GM03348 (cell line): Measurements from ENCODE around the gene RLF.

Experiments
- DNase-seq: peaks from one replicate; pipeline ENCODE4 v3.0.0; 2012; ENCODE audit warnings: low spot score

The RLF gene, protein sequence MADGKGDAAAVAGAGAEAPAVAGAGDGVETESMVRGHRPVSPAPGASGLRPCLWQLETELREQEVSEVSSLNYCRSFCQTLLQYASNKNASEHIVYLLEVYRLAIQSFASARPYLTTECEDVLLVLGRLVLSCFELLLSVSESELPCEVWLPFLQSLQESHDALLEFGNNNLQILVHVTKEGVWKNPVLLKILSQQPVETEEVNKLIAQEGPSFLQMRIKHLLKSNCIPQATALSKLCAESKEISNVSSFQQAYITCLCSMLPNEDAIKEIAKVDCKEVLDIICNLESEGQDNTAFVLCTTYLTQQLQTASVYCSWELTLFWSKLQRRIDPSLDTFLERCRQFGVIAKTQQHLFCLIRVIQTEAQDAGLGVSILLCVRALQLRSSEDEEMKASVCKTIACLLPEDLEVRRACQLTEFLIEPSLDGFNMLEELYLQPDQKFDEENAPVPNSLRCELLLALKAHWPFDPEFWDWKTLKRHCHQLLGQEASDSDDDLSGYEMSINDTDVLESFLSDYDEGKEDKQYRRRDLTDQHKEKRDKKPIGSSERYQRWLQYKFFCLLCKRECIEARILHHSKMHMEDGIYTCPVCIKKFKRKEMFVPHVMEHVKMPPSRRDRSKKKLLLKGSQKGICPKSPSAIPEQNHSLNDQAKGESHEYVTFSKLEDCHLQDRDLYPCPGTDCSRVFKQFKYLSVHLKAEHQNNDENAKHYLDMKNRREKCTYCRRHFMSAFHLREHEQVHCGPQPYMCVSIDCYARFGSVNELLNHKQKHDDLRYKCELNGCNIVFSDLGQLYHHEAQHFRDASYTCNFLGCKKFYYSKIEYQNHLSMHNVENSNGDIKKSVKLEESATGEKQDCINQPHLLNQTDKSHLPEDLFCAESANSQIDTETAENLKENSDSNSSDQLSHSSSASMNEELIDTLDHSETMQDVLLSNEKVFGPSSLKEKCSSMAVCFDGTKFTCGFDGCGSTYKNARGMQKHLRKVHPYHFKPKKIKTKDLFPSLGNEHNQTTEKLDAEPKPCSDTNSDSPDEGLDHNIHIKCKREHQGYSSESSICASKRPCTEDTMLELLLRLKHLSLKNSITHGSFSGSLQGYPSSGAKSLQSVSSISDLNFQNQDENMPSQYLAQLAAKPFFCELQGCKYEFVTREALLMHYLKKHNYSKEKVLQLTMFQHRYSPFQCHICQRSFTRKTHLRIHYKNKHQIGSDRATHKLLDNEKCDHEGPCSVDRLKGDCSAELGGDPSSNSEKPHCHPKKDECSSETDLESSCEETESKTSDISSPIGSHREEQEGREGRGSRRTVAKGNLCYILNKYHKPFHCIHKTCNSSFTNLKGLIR (N-terminal part only)

DNA sequence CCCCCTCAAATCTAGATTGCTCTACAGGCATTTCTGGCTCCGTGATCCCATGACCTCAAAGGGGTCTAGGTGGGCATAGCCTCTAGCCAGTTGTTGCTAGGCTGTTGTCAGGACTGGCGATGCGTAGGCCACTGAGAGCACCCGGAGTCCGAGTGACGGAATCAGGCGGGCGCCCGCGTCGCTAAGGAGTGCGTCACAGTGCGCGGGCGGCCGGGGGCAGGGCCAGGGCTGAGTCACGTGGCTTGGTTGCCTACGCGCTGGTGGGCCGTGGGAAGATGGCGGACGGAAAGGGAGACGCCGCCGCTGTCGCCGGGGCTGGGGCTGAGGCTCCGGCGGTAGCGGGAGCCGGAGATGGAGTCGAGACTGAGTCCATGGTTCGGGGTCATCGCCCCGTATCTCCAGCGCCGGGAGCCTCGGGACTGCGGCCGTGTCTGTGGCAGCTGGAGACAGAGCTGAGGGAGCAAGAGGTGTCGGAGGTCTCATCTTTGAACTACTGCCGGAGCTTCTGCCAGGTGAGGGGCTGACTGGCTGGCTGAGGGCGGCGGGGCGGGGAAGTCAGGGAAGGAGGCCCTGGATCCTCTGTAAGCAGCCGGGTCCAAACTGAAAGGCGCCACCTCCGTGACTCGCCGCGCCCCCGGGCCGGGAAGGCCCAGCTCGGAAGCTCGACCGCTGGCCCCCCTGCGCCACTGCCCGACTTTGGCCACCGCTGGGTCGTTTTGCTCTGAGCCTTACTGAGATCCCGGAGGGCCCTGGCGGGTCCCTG lies at the start of gene RLF:
Gene RLF (plus strand): TSS at position 263 of the 763 bp plus-strand sequence. CDS start 13 bp downstream, at position 276.
- DNase-seq, result peak; percentile 97

DNA sequence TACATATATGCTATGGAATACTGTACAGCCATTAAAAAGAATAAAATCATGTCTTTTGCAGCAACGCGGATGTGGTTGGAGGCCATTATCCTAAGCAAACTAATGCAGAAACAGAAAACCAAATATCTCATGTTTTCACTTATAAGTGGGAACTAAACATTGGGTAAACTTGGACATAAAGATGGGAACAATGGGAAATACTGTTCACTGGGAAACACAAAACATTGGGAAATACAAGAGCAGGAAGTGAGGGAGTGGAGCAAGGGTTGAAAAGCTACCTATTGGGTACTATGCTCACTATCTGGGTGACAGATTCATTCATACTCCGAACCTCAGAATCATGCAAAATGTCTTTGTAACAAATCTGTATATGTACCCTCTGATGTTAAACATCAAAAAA lies 46.8 kb upstream of the RLF start:
- no peak for DNase-seq

DNA sequence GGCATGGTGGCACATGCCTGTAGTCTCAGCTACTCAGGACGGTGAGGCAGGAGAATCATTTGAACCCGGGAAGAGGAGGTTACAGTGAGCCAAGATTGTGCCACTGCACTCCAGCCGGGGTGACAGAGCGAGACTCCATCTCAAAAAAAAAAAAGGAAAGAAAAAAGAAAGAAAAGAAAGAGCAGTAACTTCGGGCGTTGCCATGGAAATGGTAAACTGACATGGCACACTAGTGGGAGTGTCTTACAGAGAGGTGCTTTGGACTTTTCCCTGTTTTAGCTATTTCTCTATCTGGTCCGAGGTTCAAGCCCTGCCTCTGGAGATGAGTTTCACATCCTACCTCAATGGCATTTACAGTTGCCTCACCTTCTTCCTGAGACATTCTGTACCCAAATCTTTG lies 41.1 kb upstream of the RLF start:
- no peak for DNase-seq

DNA sequence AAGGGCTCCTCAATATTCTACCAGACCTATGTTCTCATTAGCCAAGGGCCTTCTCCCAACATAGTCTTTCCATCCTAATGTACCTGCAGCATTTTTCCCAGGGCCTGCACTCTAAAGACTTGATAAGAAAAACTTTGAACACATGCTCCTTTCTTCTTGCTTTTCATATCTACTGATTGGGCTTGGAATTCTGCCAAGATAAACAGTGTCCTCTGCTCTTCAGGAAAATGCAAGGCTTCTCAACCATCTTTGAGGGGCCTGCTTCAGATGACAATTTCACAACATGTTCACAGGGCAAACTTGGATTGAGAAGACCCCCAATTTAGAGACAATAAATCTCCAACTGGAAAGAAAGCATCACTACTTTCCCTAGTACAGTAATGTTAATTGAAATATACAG lies 38.3 kb upstream of the RLF start:
- no peak for DNase-seq

DNA sequence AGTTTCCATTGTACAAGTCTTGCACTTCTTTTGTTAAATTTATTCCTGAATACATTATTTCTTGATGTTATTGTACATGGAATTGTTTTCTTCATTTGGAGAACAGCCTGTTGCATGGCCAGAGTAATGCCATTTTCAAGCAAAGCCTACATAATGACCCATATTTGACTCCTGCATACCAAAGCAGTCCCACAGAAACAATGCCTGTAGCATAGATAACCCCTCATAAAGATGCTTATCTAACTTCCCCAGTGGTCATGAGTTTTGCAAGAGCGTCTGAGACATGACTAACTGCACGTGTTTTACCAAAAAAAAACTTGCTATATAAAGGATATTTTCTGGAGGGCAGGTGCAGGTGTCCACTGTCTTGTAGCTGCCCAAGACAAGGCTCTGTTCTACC lies 30.3 kb upstream of the RLF start:
- DNase-seq, result no peak

DNA sequence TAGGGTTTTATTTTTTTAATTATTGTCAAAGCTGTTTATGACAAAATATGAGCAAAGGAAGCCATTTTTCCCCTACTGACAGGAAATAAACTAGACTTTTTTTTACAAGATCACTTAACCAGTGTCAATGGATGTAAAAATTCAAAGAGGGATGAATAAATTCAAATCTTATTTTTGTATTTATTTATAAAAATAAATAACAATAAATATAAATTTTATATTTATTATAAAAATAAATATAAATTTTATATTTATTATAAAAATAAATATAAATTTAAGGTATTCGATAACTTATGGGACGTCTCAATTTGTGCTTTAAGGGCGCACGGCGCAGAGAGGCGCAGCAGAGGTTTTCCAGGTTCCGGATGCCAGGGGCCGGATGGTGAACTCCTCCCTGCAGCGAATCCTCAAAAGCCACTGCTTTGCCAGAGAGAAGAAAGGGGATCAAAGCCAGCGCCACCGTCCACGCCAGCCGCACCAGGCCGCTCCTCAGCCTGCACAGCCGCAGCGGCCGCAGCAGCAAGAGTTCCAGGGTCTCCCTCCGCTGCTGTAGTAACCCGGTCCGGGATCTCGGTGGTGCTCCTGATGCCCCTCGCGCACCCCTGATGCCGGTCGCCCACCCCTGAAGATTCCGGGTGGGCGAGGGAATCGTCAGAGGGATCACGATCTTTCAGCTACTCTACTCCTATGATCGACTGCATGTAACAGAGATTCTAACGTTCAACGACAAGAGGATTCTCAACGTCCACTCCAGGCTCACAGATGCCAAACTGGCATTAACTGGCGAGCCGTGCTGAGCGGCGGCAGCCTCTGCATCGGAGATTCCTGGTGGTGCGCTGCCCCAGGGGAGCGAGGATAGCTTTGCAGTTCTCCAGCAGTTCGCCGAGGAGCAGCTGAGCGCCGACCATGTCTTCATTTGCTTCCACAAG lies 28.5 kb upstream of the RLF start:
- DNase-seq, result peak; percentile 17

DNA sequence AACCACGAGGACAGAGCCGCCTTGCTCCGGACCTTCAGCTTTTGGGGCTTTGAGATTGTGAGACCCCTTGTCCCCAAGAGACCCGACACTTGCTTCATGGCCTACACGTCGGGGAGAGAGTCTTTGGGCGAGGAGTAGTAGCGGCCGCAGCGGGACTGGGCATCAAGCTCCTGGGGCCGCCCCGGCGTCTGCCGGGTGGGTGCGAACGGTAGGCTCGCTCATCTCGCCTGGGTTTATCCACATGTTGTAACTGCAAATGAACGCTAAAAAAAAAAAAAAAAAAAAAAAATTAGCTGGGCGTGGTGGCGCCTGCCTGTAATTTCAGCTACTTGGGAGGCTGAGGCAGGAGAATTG lies 27.9 kb upstream of the RLF start:
- DNase-seq, result no peak

DNA sequence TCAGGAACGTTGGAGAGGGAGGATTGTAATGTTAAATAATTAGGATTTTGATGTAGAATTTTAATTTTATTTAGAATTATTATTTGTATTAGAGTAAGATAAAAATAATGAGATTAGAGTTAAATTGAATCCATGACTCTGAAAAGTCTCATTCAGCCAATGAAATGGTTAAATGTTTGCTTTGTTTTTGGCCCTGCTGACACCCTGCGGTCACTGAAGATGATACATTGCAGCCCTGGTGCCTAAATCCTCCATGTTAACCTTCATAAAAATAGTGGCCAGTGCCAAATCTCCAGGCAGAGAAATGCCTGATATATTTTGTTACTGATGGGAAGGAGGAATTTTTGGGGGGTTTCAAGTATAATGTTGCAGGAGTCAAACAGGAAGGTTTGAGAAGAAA lies 27.3 kb upstream of the RLF start:
- no peak for DNase-seq

DNA sequence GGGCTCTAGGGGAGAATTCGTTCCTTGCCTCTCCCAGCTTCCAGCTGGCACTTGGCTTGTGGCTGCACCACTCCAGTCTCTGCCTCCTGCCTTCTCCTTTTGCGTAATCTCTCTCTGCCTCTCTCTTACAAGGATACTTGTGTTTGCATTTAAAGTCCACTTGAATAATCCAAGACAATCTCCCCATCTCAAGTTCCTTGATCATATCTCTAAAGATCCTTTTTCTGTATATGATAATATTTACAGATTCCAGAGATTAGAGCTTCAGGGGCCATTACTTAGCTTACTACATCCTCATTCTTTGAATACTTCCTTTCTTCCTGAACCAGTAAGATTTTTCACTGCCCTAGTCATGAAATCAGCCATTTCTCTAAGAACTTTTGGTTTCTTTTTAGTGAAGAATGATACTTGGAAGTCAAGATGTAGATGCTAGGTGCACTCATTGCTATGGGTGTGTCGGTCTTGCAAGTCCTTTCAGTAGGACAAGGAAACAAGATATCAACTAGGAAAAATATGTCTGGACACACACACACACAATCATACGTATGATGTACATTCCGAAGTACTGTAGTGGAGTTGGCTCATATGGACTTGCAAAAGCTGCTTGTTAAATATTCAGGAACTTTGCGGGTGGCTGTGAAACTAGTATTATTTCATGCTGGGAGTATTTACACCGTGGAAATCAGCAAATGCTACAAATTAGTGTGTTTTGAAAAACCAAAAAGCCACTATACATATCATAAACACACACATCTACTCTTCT lies 20.8 kb upstream of the RLF start:
- DNase-seq, result peak; percentile 25

DNA sequence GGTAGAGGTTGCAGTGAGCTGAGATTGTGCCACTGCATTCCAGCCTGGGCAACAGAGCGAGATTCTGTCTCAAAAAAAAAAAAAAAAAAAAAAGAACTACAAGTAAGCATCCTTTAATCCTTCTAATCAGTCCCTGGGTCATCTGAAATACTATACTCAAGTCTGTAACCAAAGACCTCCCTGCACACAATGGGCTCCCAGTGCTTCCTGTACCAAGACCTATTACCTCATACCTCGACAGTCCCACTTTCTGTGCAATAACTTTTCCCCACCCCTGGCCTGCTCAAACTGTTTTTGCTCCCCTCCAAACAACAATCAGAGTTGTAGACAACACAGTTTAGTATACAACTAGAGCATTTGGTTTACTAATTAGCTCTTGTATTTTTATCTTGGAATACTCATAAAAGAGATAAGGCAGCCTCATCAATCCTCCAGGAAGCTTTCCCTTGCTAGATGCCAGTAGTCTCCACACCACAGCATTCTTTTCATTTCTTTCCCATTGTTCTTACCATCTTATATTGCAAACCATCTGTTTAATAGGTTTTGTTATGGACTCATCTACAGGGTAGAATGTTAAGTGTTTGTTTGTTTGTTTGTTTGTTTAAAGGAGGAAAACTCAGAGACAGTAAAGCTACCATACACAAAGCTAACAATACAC lies 19.2 kb upstream of the RLF start:
- DNase-seq, result peak; percentile 58

DNA sequence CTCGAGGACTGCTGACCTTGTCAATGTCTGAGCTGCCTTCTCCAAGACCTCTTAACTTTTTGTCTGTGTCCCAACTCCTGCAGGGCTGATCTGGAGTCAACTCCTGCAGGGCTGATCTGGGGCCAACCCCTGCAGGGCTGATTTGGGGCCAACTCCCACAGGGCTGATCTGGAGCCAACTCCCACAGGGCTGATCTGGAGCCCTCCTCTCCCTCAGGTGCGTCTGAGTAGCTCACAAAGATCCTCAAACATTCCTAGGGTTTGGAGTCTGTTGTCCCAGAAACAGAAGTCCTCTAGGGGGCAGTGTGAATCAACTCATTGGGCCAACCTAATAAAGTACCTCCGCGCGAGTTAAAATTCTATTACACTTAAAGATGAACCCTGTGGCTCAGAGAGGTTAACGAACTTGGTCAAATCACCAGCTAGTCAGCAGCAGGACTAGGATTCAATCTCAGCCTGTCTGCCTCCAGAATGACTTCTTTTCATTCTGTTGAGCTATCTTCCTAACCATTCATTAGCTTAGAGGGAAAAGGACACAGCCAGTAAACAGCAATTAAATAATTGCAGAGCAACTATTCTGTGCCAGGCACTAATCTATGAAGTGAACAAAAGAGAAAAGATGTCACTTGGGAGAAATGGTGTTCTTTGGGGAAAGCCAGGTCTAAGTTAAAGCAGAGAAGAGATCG lies 17.2 kb upstream of the RLF start:
- DNase-seq, result peak; percentile 69

DNA sequence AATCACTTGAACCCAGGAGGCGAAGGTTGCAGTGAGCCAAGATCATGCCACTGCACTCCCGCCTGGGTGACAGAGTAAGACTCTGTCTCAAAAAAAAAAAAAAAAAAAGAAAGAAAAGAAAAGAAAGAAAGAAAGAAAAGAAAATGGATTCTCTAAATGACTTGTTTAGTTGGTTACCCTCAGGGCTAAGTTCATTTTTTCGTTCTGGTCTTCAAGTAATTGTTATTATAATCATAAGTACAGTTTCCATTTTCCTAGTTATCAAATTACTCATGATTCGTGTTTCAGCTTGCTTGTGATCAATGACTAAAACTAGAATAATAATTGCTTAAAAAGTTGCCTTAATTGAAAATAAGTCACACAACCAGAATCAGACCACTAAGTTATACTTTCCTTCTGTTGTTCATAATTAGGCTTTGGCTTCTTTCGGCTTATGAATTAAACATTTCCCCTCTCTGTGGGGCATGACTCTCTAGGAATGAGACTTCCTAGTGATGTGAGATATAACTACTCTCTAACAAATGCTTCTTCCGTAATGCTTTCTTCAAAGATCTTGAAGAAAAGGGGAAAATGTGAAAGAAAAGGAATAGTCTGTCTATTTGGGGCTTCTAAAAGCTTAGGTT lies 9.6 kb upstream of the RLF start:
- no peak for DNase-seq

DNA sequence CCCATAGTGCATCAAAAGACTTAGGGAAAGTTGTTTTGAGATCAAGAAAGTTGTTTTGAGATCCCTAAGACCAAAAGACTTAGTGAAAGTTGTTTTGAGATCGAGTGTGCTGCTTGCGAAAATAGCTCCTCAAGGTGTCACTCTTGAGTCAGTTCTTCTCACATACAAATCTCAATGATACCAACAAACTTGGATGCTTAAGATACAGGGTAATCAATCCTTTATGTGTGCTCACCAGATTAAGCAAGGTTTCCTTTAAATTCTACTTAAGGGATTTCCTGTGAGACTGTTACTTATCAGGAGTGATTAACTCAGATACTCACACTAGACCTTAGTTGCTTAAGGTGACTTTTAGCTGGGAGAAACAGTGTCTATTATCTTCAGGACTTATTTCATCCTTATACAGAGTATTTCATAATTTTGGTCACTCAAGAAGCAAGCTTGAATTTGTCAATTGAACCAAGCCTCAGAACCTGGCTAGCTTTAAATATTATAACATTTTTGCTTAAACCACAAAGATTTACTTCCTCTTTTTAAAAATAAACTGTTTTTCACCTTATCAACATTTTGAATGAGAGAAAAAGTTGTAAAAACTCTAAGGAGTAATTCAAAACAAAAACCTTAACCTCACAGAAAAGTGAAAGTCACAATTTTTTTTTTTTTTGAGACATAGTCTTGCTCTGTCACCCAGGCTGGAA lies 8.0 kb upstream of the RLF start:
- DNase-seq, result peak; percentile 52

DNA sequence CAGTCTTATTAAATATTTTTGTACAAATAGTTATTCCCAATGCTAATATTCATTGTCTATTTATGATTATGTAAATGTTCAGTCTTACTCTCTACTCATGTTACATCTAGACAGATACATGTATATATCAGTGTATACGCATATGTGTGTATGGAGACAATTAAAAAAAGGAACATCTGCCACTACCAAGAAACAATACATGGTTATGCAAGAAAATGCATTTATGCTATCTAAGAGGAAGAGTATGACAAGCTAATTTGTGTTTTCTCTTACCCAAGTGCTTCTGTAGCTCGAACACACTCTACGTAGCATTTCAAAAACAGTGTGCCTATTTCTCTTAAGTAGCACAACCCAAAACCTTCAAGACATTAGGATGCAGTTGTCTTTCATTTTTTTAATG lies 6.1 kb upstream of the RLF start:
- no peak for DNase-seq

DNA sequence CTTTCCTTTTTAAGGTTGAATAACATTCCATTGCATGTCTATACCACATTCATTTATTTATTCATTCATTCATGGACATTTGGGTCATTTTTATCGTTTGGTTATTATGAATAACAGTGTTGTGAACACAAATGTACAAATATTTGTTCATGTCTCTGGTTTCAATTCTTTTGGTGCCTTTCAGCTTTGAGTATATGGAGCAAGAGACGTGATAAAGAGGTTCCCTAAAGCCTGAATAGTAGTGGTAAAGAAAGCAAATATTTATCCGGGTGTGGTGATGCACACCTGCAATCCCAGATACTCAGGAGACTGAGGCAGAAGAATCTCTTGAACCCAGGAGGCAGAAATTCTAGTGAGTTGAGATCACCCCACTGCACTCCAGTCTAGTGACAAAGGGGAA lies 5.3 kb upstream of the RLF start:
- no peak for DNase-seq

DNA sequence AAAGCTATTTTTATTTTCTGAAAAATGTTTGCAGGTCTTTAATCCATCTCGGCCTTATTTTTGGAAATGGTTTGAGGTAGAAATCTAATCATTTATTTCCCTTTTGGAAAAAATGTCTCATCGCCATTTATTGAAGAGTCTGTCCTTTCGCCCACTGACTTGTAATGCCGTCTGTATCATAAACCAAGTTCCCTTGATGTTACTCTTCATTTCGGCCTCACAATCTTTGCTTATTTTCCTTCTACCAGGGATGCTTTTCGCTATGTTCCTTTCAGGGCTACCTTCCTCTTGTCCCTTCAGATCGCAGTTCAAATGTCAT lies 422 bp upstream of the RLF start:
- no peak for DNase-seq

DNA sequence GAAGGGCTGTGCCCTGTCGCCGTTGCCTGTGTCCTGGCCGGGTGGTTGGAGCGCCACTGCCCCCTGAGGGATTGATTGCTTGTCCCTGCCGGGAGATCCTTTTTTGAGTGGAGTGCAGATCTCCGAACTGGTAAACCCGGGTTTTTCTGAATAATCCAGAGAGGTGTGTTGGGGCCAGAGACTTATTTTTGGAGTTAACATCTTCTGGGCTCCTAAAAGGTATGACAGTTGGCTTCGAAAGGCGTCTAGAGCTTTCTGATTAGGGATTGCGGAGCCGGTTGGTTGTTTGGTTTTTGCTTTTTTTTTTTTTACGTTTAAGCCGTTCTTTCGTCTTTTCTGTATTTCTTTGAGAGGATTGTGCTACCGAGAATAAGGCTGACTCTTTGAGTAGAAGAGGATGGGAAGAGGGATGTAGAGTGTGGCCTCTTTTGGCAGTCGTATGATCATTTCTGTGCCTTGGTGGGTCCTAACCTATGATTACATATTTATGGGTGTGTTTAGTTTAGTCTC lies 756 bp downstream of the RLF start:
- no peak for DNase-seq
